GM21526 (cell line): Measurements from ENCODE around the gene ZCCHC12.
"Not testable (repeated sequence)": the region's sequence is repeated elsewhere in the genome, so short reads cannot be mapped to it uniquely, and the experiment has no call there.

Source experiments
- ATAC-seq: cut with Tn5 transposase; IDR thresholded peaks from one replicate; pipeline ENCODE4 v1.9.1; 2021; ENCODE audit warnings: moderate library complexity; ENCODE audit not compliant: unreplicated experiment, low FRiP score

Gene ZCCHC12

GRCh38 chrX:118823263-118824172 lies at the start of gene ZCCHC12:
TSS of gene ZCCHC12 (plus strand) at chrX:118823824. CDS start at chrX:118825245, 1,421 bp downstream.
- ATAC-seq: no peak

GRCh38 chrX:118779581-118779980 lies 44.0 kb upstream of the ZCCHC12 start:
- no peak for ATAC-seq

- no peak for ATAC-seq
Measured at GRCh38 chrX:118780509-118780908, 43.1 kb upstream of the ZCCHC12 start.

DNA sequence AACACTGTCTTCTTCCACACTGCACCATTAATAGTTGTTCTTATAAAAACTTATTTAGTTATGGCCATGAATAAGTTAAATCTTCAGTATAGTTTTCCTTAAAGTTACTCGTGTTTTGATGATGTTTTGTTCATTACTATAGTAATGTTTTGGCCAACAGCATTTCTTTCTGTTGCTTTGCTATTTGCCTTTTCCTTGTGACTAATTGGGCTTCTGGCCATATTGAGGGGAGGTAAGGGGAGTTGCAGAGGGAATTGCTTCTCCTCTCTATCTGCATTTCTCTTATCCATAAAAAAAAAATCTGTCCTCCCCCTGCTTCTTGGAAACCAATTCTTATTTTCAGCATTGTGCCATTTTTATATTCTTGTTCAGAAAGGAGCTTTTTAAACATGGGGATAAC lies 42.7 kb upstream of the ZCCHC12 start:
- ATAC-seq: no peak

- ATAC-seq: no peak
Measured at GRCh38 chrX:118795528-118796280, 27.9 kb upstream of the ZCCHC12 start.

DNA sequence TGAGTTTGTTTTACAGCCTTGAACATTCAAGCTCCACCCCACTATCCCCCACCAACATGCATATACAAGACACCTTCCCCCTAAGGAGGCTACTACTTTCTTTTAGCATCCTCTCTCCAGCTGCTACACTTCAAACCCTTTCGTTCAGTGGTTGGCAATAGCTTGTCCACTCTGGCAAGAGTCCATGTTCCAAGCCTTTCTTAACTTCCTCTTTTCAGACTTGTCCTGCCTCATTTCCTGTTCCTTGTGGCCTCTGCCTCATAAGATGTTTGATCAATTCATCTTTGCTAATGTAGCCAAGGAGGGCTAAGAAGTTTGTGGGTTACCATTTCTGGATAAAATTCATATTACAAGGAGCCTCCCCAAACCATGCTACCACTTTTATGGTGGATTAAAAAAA lies 20.8 kb upstream of the ZCCHC12 start:
- no peak for ATAC-seq

DNA sequence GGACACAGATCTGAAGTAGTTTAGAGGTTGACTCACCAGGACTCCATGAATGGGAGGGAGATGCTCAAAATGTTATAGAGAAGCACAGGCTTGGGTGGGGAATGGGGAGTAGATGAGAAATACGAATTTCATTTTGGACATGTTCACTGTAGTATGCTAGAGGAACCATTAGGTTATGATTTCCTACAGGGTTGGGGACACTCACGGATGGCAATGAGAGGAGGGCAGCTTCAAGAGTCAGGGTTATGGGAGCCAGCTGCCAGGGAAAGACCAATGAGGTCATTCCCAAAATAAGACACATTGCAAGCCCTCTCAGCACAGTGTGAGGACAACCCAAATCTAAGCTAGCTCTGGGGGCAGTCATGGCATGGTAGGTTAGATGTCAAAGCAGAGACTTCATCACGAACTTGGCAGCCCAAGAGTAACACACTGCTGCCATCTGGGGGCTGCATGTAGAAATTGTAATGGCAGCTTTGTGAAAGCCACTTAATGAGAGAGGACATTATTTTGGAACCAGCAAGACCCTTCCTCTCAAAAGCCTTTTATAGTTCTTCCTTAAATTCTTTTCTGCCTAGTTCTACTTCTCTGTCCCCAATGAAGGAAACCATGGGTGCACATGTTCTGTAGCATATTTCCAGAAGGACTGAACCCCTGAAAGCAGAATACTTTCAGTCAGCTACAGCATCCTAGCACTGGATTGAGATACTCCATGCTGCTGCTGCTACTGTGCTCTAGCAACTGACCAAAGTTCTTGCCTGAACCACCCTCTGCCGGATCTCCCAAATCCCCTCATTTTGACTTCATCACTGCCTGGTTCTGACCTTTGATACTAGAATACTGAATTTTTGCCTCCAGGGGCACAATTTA lies 16.2 kb upstream of the ZCCHC12 start:
- ATAC-seq: no peak

GRCh38 chrX:118817257-118817656 lies 6.4 kb upstream of the ZCCHC12 start:
- not testable (repeated sequence) for ATAC-seq

DNA sequence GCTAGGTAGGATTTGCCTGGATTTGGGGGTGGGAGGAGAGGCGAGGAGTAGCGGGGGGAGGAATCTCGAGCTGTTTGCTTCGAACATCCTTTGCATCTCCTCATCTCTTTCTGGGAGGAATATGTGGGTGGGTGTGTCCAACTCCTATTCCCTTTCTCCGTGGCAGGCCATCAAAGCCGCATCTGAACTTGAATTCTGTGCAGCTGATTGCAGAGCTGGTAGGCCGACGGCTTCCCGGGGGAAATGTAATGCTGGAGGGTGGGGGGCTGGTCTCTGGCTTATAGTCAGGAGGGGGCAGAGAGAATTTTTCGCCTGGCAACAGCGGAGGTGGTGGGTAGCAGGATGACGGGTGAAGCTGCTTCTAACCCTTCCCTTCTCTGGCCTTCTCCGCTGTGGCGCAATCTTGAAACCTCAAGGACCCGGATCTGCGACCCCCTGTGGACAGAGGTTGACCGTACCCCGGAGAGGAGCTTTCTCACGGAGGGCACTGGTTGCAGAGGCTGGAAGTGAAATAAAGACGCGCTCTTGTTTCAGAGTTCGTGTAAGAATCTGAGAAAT lies 628 bp downstream of the ZCCHC12 start:
- ATAC-seq: no peak

GRCh38 chrX:118825227-118825626 lies 1.6 kb downstream of the ZCCHC12 start:
- ATAC-seq: no peak

- no peak for ATAC-seq
Measured at GRCh38 chrX:118839334-118839958, 15.8 kb downstream of the ZCCHC12 start.

DNA sequence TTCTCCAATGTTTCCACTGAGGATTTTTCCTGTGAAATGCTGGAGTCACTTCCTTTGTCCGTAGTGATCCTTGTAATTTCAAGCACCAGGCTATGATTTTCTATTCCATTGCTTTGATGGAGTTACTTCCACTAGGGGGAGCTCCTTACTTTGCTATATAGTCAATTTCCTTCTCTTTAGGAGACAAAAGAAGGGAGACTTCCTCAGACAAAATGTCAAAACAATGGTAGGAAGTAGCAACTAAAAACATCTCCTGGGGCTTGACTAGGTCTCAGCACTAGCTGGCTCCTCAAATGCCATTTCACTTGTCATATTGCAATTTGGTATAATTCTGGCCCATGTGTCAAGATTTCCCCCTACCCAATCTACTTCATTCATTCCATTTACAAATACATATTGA lies 24.1 kb downstream of the ZCCHC12 start:
- no peak for ATAC-seq

DNA sequence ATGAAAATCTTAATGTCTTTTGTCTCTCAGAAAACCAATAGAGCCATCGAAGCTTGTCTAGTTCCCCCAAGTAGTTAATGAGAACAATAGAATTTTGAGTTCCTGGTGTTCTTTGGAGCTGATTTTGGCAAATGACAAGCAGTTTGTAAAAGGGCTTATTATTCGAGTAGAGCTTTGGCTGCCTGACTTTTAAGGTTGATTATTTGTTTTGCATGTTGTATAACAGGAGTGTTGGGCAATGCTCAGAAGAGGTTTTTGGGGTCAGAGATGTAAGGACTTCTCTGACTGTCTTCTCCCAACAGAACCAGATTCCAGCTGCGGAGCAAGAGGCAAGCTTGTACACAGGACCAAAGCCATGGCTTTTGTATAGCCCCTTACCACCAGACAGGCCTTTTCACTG lies 30.0 kb downstream of the ZCCHC12 start:
- no peak for ATAC-seq

DNA sequence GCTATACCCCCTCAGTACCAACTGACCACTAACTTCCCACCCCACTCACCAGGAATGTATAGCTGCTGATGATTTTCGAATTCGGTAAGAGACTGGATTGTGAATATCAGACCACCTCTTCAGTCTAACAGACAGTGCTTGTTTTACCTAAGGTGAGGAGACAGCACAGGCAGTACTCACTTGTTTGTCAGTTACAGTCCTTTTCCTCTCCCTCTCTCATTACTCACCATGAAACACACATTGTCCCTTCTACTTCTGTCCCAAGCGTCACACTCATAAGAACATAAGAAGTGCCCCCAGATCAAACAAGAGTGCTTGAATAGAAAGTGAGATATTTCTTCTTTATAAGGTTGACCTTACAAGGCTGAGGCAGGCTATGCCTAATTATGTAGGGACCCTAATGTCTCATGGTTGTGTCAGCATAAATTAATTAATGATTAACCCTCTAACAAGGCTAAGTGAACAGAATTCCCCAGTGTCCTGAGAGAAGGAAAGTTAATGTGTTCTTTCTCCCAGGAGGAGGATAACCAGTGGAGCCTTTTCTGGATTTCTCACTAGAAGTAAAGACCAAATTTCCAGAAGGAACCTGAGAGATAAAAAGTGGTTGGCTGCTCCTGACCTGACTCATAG lies 32.2 kb downstream of the ZCCHC12 start:
- no peak for ATAC-seq

- ATAC-seq: no peak
Measured at GRCh38 chrX:118857006-118857405, 33.4 kb downstream of the ZCCHC12 start.

DNA sequence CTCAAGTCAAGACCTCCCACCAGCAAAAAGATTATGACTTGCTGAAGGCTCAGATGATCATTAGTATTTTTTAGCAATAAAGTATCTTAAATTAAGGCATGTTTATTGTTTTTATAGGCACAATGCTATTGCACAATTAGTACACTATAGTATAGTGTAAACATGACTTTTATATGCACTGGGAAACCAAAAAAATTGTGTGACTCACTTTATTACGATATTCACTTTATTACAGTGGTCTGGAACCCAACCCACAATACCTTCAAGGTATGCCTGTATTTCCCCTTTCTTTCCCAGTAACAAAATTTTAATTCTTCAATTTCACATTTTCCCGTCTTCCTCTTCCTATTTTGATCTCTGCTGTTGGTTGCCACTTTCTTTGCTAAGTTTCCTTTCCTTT lies 37.7 kb downstream of the ZCCHC12 start:
- no peak for ATAC-seq

- ATAC-seq: no peak
Measured at GRCh38 chrX:118862091-118862490, 38.5 kb downstream of the ZCCHC12 start.

GRCh38 chrX:118862979-118863378 lies 39.4 kb downstream of the ZCCHC12 start:
- no peak for ATAC-seq

- no peak for ATAC-seq
Measured at GRCh38 chrX:118864063-118864635, 40.5 kb downstream of the ZCCHC12 start.
